Glutamatergic neuron (in vitro differentiated cells): ENCODE data around the gene SRGAP2C. TPM values are rescaled to one million over a fixed set of nuclear protein-coding genes. Genes with fewer than 3 reads are reported as not detected.
"Not testable (repeated sequence)": the region's sequence is repeated elsewhere in the genome, so short reads cannot be mapped to it uniquely, and the experiment has no call there.

Experiments used
- DNase-seq: peaks from one replicate; pipeline ENCODE4 v3.0.0; 2022
- H3K27ac Mint-ChIP-seq: one replicate; pipeline ENCODE4 v1.8.0; 2020; ENCODE audit warnings: mild to moderate bottlenecking, mixed read lengths, inconsistent platforms; ENCODE audit not compliant: unreplicated experiment
- H3K27me3 Mint-ChIP-seq: one replicate; pipeline ENCODE4 v1.8.0; 2020; ENCODE audit warnings: mild to moderate bottlenecking, moderate library complexity, mixed read lengths, inconsistent platforms; ENCODE audit not compliant: unreplicated experiment
- H3K36me3 Mint-ChIP-seq: one replicate; pipeline ENCODE4 v1.8.0; 2020; ENCODE audit warnings: mild to moderate bottlenecking, mixed read lengths, inconsistent platforms; ENCODE audit not compliant: unreplicated experiment
- H3K4me1 Mint-ChIP-seq: one replicate; pipeline ENCODE4 v1.8.0; 2020; ENCODE audit warnings: mild to moderate bottlenecking, low read depth, mixed read lengths, inconsistent platforms; ENCODE audit not compliant: unreplicated experiment
- H3K4me3 Mint-ChIP-seq: one replicate; pipeline ENCODE4 v1.8.0; 2020; ENCODE audit warnings: mild to moderate bottlenecking, mixed read lengths, inconsistent platforms; ENCODE audit not compliant: unreplicated experiment
- H3K9me3 Mint-ChIP-seq: one replicate; pipeline ENCODE4 v1.8.0; 2020; ENCODE audit warnings: mild to moderate bottlenecking, moderate library complexity, mixed read lengths, inconsistent platforms; ENCODE audit not compliant: unreplicated experiment
- total RNA-seq: library from RNA; stranded (reverse); fragmentation: NEBNext Ultra II Directional; extraction: Animal tissue kit (Norgen Biotek cat#: 25700); gene quantifications from one replicate; pipeline ENCODE4 v1.2.1, GENCODE V29; 2021; ENCODE audit not compliant: unreplicated experiment

Gene SRGAP2C
- total RNA-seq, 1 donor from 2014 or later, result 16.5 TPM

GRCh38 chr1:121199763-121200162, 15.0 kb downstream of the SRGAP2C start:
- not testable (repeated sequence) for DNase-seq, H3K4me3 Mint-ChIP-seq, H3K36me3 Mint-ChIP-seq, H3K27ac Mint-ChIP-seq, H3K4me1 Mint-ChIP-seq, H3K9me3 Mint-ChIP-seq, H3K27me3 Mint-ChIP-seq

- H3K27me3 Mint-ChIP-seq, H3K4me1 Mint-ChIP-seq, H3K9me3 Mint-ChIP-seq, H3K4me3 Mint-ChIP-seq, DNase-seq, H3K27ac Mint-ChIP-seq, H3K36me3 Mint-ChIP-seq: not testable (repeated sequence)
Measured at GRCh38 chr1:121200232-121200631, 15.5 kb downstream of the SRGAP2C start.

GRCh38 chr1:121200985-121201981, 16.5 kb downstream of the SRGAP2C start:
- not testable (repeated sequence) for H3K4me3 Mint-ChIP-seq, H3K36me3 Mint-ChIP-seq, H3K27me3 Mint-ChIP-seq, H3K4me1 Mint-ChIP-seq, DNase-seq, H3K9me3 Mint-ChIP-seq, H3K27ac Mint-ChIP-seq

GRCh38 chr1:121202986-121203385, 18.2 kb downstream of the SRGAP2C start:
- H3K27ac Mint-ChIP-seq, H3K4me3 Mint-ChIP-seq, H3K27me3 Mint-ChIP-seq, H3K4me1 Mint-ChIP-seq, H3K36me3 Mint-ChIP-seq, DNase-seq, H3K9me3 Mint-ChIP-seq: not testable (repeated sequence)

- H3K27ac Mint-ChIP-seq, H3K4me1 Mint-ChIP-seq, DNase-seq, H3K4me3 Mint-ChIP-seq, H3K36me3 Mint-ChIP-seq, H3K27me3 Mint-ChIP-seq, H3K9me3 Mint-ChIP-seq: not testable (repeated sequence)
Measured at GRCh38 chr1:121205786-121206711, 21.3 kb downstream of the SRGAP2C start.

GRCh38 chr1:121207328-121207727, 22.6 kb downstream of the SRGAP2C start:
- H3K27me3 Mint-ChIP-seq, H3K4me1 Mint-ChIP-seq, H3K36me3 Mint-ChIP-seq, H3K9me3 Mint-ChIP-seq, H3K27ac Mint-ChIP-seq, H3K4me3 Mint-ChIP-seq, DNase-seq: not testable (repeated sequence)

GRCh38 chr1:121208375-121208774, 23.6 kb downstream of the SRGAP2C start:
- not testable (repeated sequence) for H3K4me1 Mint-ChIP-seq, H3K27me3 Mint-ChIP-seq, DNase-seq, H3K27ac Mint-ChIP-seq, H3K4me3 Mint-ChIP-seq, H3K9me3 Mint-ChIP-seq, H3K36me3 Mint-ChIP-seq

- not testable (repeated sequence) for H3K4me3 Mint-ChIP-seq, H3K27ac Mint-ChIP-seq, H3K4me1 Mint-ChIP-seq, DNase-seq, H3K9me3 Mint-ChIP-seq, H3K27me3 Mint-ChIP-seq, H3K36me3 Mint-ChIP-seq
Measured at GRCh38 chr1:121210778-121211177, 26.0 kb downstream of the SRGAP2C start.

- not testable (repeated sequence) for H3K4me1 Mint-ChIP-seq, H3K27ac Mint-ChIP-seq, H3K27me3 Mint-ChIP-seq, H3K36me3 Mint-ChIP-seq, DNase-seq, H3K9me3 Mint-ChIP-seq, H3K4me3 Mint-ChIP-seq
Measured at GRCh38 chr1:121213491-121213890, 28.7 kb downstream of the SRGAP2C start.

GRCh38 chr1:121214544-121215156, 29.9 kb downstream of the SRGAP2C start:
- not testable (repeated sequence) for H3K4me1 Mint-ChIP-seq, H3K27ac Mint-ChIP-seq, H3K36me3 Mint-ChIP-seq, H3K4me3 Mint-ChIP-seq, DNase-seq, H3K9me3 Mint-ChIP-seq, H3K27me3 Mint-ChIP-seq

GRCh38 chr1:121215699-121216417, 31.1 kb downstream of the SRGAP2C start:
- not testable (repeated sequence) for H3K9me3 Mint-ChIP-seq, H3K4me3 Mint-ChIP-seq, H3K27ac Mint-ChIP-seq, H3K4me1 Mint-ChIP-seq, DNase-seq, H3K27me3 Mint-ChIP-seq, H3K36me3 Mint-ChIP-seq
